Right lobe of liver (tissue), 6 donors: ENCODE data around the gene PARP8. TPM values are rescaled to one million over a fixed set of nuclear protein-coding genes. Genes with fewer than 3 reads are reported as not detected.

Source experiments
- ATAC-seq, 4 donors: fragments of 200-7000 bp; cut with Tn5 transposase; one replicate each; pipeline ENCODE4 v1.9.1; 2020; ENCODE audit warnings: mild to moderate bottlenecking in 4 of 4, moderate library complexity in 4 of 4
- DNase-seq, 3 donors: peaks; one replicate each; pipeline ENCODE4 v3.0.0-alpha.2; 2020
- H3K27ac ChIP-seq, 3 donors: fragments of 200-600 bp; one replicate each; pipeline ENCODE4 v1.8.0; 2022
- H3K27me3 ChIP-seq, 2 donors: fragments of 200-600 bp; one replicate each; pipeline ENCODE4 v1.8.0; 2022
- H3K36me3 ChIP-seq, 4 donors: fragments of 200-600 bp; sonication (generic) in 1 of 4; one replicate each; pipeline versions ENCODE4 v1.5.1 to v1.8.0; 2017 to 2022; ENCODE audit warnings: control low read depth in 1 of 4
- H3K4me1 ChIP-seq, 4 donors: fragments of 200-600 bp; sonication (generic) in 1 of 4; one replicate each; pipeline versions ENCODE4 v1.5.1 to v1.8.0; 2017 to 2022; ENCODE audit warnings: control low read depth in 1 of 4
- H3K4me3 ChIP-seq, 3 donors: fragments of 200-600 bp; one replicate each; pipeline ENCODE4 v1.8.0; 2022
- H3K9me3 ChIP-seq, 4 donors: fragments of 200-600 bp; sonication (generic) in 1 of 4; one replicate each; pipeline versions ENCODE4 v1.5.1 to v1.8.0; 2017 to 2022; ENCODE audit warnings: control low read depth in 1 of 4
- CTCF ChIP-seq, 4 donors: fragments of 200-600 bp in 3 of 4; fragments of 450-650 bp in 1 of 4; IDR thresholded peaks; one replicate each; pipeline versions ENCODE4 v1.5.1 to v1.8.0; 2016 to 2022; ENCODE audit warnings: antibody characterized with exemption in 4 of 4, mild to moderate bottlenecking in 2 of 4
- POLR2A ChIP-seq: fragments of 450-650 bp; IDR thresholded peaks from one replicate; pipeline ENCODE4 v1.6.1; 2017; ENCODE audit warnings: antibody characterized with exemption, mild to moderate bottlenecking
- WGBS: methylation state at CpG from one replicate; pipeline ENCODE4 v1.1.6; 2018; ENCODE audit warnings: low coverage, low lambda C conversion rate; ENCODE audit not compliant: insufficient coverage; ENCODE audit errors: missing lambda C conversion rate; 5-methylcytosine and 5-hydroxymethylcytosine counted together
- intact Hi-C, 2 donors: fragments of 100-400 bp; cut with DNase I; formaldehyde crosslinking; loops; one replicate each; pipeline versions ENCODE4 v1.11.2 to v1.14.1; 2022
- total RNA-seq, 6 experiments: library from RNA; depleted of rRNA in 2 of 6; stranded (reverse); fragments of >200 nt in 2 of 6; fragmentation: NEBNext Ultra II Directional in 3 of 6; extraction: Animal tissue kit (Norgen Biotek cat#: 25700) in 3 of 6; gene quantifications; one replicate each; pipeline versions ENCODE4 v1.1.0 to v1.2.4, GENCODE V29; 2016 to 2023
- donor health status: DM: no; HTN: yes; CAD: no.
- donor health status: DM: no; HTN: no; CAD: no.
- donor health status: DM: no; HTN: no; CAD: no.
- donor health status: DM: no; HTN: yes; CAD: no.
- donor health status: DM: no; HTN: yes; CAD: no.

The PARP8 gene
- total RNA-seq, 6 experiments from 2014 or later = 4.9 to 14.1 (median 10.1) TPM

GRCh38 chr5:50647726-50648125 is 18.7 kb upstream of the PARP8 start:
- Histone ChIP-seq H3K9me3 (no peaks in the 10 kb centered on the region), H3K4me1 (no peaks in the 10 kb centered on the region), H3K27me3 (no peaks in the 10 kb centered on the region), H3K36me3 (no peaks in the 10 kb centered on the region), H3K4me3 (no peak overlapping the region), H3K27ac (no peak overlapping the region)
- intact Hi-C loops = no loop called here
- ATAC-seq = no peak
- 40% methylated on average over 3 of the region's 3 CpGs for WGBS
- no peak for DNase-seq
- TF ChIP-seq POLR2A = no peak
- no peak for TF ChIP-seq CTCF (IDR thresholded peaks at IDR 0.05)

- no peaks in the 10 kb centered on the region for H3K36me3 ChIP-seq
- no peaks in the 10 kb centered on the region for H3K4me1 ChIP-seq
- no peak for DNase-seq
- H3K4me3 ChIP-seq = no peak overlapping the region
- WGBS = 65% methylated on average over 2 of the region's 3 CpGs
- no peaks in the 10 kb centered on the region for H3K27me3 ChIP-seq
- no peak overlapping the region for H3K27ac ChIP-seq
- peak in 3 of 4 donors; percentile 26 to 37 (median 33) for ATAC-seq
- no peak for TF ChIP-seq POLR2A
- no peak for TF ChIP-seq CTCF (IDR thresholded peaks at IDR 0.05)
- intact Hi-C loops = no loop called here
- H3K9me3 ChIP-seq = no peaks in the 10 kb centered on the region
Observed at GRCh38 chr5:50653946-50654345, 12.5 kb upstream of the PARP8 start.

- Histone ChIP-seq H3K4me3 (no peak overlapping the region), H3K27ac (no peak overlapping the region), H3K36me3 (no peaks in the 10 kb centered on the region), H3K9me3 (no peaks in the 10 kb centered on the region), H3K27me3 (no peaks in the 10 kb centered on the region), H3K4me1 (no peaks in the 10 kb centered on the region)
- intact Hi-C loops = no loop called here
- TF ChIP-seq CTCF (IDR thresholded peaks at IDR 0.05) (no peak), POLR2A (no peak)
- 40% methylated on average over 3 of the region's 3 CpGs for WGBS
- ATAC-seq (no peak), DNase-seq (no peak)
Observed at GRCh38 chr5:50655067-50655809, 11.2 kb upstream of the PARP8 start.

GRCh38 chr5:50655810-50656205 is 10.6 kb upstream of the PARP8 start:
- no peak for TF ChIP-seq CTCF (IDR thresholded peaks at IDR 0.05)
- no peak for TF ChIP-seq POLR2A
- no peak for DNase-seq
- peak in 3 of 4 donors; percentile 69 to 84 (median 79) for ATAC-seq
- Histone ChIP-seq H3K9me3 (no peaks in the 10 kb centered on the region), H3K4me1 (no peaks in the 10 kb centered on the region), H3K36me3 (no peaks in the 10 kb centered on the region), H3K4me3 (no peak overlapping the region), H3K27me3 (no peaks in the 10 kb centered on the region), H3K27ac (no peak overlapping the region)
- 49% methylated on average over 2 of the region's 2 CpGs for WGBS
- intact Hi-C loops = no loop called here
